ENCODE results near the gene MAGEE1.

MAGEE1 gene

DNA sequence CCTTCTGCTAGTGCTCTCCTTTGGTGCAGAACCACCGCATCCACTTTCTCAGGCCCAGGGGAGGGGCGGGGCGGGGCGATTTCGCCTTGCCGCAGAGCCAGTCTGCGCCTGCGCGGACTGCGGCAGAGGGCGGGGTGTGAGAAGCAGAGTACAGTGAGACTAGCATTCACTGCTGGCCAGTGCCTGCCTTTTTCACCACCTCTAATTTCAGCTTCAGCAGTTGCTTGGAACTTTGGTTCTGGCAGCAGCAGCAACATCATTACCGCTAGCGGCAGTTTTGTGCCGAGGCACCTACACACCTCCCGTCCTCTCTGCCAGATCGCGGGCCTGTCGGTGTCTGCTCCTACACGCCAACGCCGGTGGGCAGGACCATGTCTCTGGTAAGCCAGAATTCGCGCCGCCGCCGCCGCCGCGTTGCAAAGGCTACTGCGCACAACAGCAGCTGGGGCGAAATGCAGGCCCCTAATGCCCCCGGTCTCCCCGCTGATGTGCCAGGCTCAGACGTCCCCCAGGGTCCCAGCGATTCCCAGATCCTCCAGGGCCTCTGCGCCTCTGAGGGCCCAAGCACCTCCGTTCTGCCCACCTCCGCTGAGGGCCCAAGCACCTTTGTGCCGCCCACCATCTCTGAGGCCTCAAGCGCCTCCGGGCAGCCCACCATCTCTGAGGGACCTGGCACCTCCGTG, at the start of gene MAGEE1:
Gene MAGEE1, plus strand, starts transcription at position 151 of the 683 bp plus-strand sequence. Its CDS starts 221 bp downstream, at position 372.
- no peak for FAIRE-seq

- FAIRE-seq: no peak
Measured at GRCh38 chrX:76398970-76399369, 28.5 kb upstream of the MAGEE1 start.

- no peak for FAIRE-seq
Measured at GRCh38 chrX:76407795-76408194, 19.7 kb upstream of the MAGEE1 start.

GRCh38 chrX:76420237-76420636, 7.3 kb upstream of the MAGEE1 start:
- FAIRE-seq: no peak

GRCh38 chrX:76428243-76429130, 977 bp downstream of the MAGEE1 start:
- FAIRE-seq: no peak

DNA sequence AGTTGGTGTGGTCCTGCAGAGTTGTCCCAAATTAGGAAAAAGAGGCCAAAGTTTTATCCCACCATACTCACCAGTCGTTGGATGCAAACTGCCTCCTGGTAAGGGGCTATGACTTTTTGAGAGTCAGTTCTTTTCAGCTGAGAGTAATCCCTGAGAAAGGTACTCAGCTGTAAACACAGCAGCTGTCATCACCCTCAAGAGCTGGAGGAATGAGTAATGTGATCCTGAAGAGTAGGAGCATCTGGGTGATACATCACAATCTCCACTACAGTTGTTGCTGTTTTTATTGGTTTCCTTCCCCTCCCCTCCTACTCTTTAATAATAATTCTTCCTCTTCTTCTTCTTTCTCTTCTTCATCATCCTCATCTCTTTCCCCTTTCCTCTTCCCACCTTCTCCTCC, 5.7 kb downstream of the MAGEE1 start:
- FAIRE-seq: no peak

DNA sequence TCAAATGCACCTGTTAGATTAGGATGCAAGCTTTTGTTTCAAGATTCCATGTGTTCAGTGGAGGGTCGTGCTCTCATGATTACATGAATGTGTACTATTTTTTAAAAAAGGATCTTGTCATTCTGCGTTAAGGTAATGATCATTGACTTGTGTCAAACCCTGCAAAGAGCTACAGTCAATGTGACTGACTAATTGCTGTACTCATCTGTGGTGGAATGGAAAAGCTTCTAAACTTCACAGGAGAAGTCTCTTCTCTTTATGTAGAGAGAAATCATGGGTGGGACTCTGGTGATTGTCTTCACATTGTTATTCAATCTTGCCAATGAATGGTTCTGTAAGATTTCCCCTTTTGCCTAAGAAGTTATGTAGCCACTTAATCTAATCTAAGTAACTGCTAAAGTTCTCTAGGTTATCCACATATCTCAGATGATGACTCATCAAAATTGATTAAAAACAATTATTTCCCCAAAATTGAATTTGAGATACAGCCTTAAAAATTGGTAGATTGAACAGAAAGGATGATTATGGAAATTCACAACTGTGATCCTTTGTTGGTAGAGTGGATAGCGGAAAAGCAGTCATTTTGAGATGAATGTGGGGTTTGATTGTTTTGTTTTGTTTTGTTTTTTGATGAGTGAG, 6.7 kb downstream of the MAGEE1 start:
- FAIRE-seq: no peak

GRCh38 chrX:76439188-76439587, 11.7 kb downstream of the MAGEE1 start:
- FAIRE-seq: no peak

DNA sequence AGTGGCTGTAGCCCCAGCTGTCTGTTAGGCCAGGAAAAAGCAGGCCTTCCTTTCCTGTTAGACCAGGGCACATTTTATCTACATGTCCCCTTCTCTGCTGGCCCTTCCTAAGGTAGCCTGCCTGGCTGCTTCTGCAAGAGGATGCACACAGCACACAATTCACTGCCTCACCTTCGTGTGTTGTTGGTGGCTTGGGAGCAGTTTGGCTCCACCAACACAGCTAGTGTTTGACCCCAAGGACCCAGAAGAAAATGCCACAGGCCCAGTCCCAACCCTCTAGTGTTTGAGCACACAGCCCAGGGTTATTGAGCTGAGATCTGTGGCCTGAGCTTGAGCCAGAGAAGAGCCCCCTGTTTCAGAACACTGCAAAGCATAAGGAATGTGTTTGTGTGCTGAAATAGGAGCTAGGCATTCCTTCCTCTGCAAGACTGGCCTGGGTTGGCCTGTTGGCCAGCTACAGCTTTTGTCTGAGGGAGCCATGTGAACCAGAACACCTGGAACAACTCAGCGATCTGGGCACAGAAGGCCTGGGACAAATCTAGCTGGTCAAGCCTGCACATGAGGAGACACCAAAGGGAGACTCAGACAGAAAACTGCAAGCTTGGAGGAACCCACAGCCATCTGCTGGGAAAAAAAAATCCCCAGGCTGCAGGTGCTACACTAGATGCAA, 26.4 kb downstream of the MAGEE1 start:
- no peak for FAIRE-seq

GRCh38 chrX:76454456-76454927, 27.0 kb downstream of the MAGEE1 start:
- no peak for FAIRE-seq

- no peak for FAIRE-seq
Measured at GRCh38 chrX:76477353-76477752, 49.8 kb downstream of the MAGEE1 start.

Data from colon (tissue), 2 donors.